Neural cell (in vitro differentiated cells): Measurements from ENCODE around the gene RWDD1. TPM values are rescaled to one million over a fixed set of nuclear protein-coding genes. Genes with fewer than 3 reads are reported as not detected.

Source experiments
- H2AFZ ChIP-seq: fragments of 200-600, 300-800 bp; sonication (generic), shearing (Covaris generic); 2 replicates; pipeline ENCODE4 v1.6.0; 2014; ENCODE audit warnings: low read depth, mild to moderate bottlenecking, antibody characterized with exemption, low read length, moderate library complexity
- H3F3A ChIP-seq: fragments of 200-600 bp; shearing (Covaris generic); 2 replicates; pipeline ENCODE4 v1.6.1; 2016; ENCODE audit warnings: mild to moderate bottlenecking, moderate library complexity, mixed read lengths, antibody characterized with exemption, low read length; ENCODE audit not compliant: insufficient read depth, poor library complexity, severe bottlenecking
- H3K27ac ChIP-seq: fragments of 200-600, 300-800 bp; sonication (generic), shearing (Covaris generic); 2 replicates; pipeline ENCODE4 v1.5.1; 2014; ENCODE audit warnings: mild to moderate bottlenecking, low read length, moderate library complexity
- H3K27me3 ChIP-seq: fragments of 300-800, 200-600 bp; sonication (generic), shearing (Covaris generic); 2 replicates; pipeline ENCODE4 v1.6.0; 2014; ENCODE audit warnings: mild to moderate bottlenecking, low read depth, low read length, moderate library complexity; ENCODE audit not compliant: insufficient read depth
- H3K36me3 ChIP-seq: fragments of 300-800, 200-600 bp; sonication (generic), shearing (Covaris generic); 2 replicates; pipeline ENCODE4 v1.5.1; 2014; ENCODE audit warnings: mild to moderate bottlenecking, antibody characterized with exemption, low read length, moderate library complexity; ENCODE audit not compliant: insufficient read depth
- H3K4me2 ChIP-seq: fragments of 300-800, 200-600 bp; sonication (generic), shearing (Covaris generic); 2 replicates; pipeline ENCODE4 v1.6.0; 2014; ENCODE audit warnings: mild to moderate bottlenecking, low read length
- H3K4me3 ChIP-seq: fragments of 300-800, 200-600 bp; sonication (generic), shearing (Covaris generic); 2 replicates; pipeline ENCODE4 v1.5.1; 2014; ENCODE audit warnings: mild to moderate bottlenecking, low read length, moderate library complexity
- H3K79me2 ChIP-seq: fragments of 200-600 bp; shearing (Covaris generic); replicated peaks from 2 replicates; pipeline ENCODE4 v1.6.0; 2014; ENCODE audit warnings: mild to moderate bottlenecking, low read length, moderate library complexity; ENCODE audit not compliant: insufficient read depth
- H3K9ac ChIP-seq: fragments of 300-800, 200-600 bp; sonication (generic), shearing (Covaris generic); 2 replicates; pipeline ENCODE4 v1.6.1; 2016; ENCODE audit warnings: mild to moderate bottlenecking, low read length, mixed read lengths
- H3K9me2 ChIP-seq: fragments of 200-600 bp; shearing (Covaris generic); 2 replicates; pipeline ENCODE4 v1.6.1; 2016; ENCODE audit warnings: mild to moderate bottlenecking, low read length, mixed read lengths; ENCODE audit not compliant: insufficient read depth
- H3K9me3 ChIP-seq: fragments of 200-600, 300-800 bp; sonication (generic), shearing (Covaris generic); 2 replicates; pipeline ENCODE4 v1.6.1; 2016; ENCODE audit warnings: mild to moderate bottlenecking, mixed run types, low read length, moderate library complexity, mixed read lengths
- H4K20me1 ChIP-seq: fragments of 200-600 bp; shearing (Covaris generic); 2 replicates; pipeline ENCODE4 v1.6.1; 2016; ENCODE audit warnings: mild to moderate bottlenecking, mixed run types; ENCODE audit not compliant: insufficient read depth
- CTCF ChIP-seq: fragments of 450-650 bp; IDR thresholded peaks from 2 replicates; pipeline ENCODE4 v1.5.1; 2014; ENCODE audit warnings: antibody characterized with exemption, mild to moderate bottlenecking, moderate library complexity; ENCODE audit not compliant: poor library complexity, severe bottlenecking
- EP300 ChIP-seq: fragments of 450-650 bp; conservative IDR thresholded peaks from 2 replicates; pipeline ENCODE4 v1.6.1; 2014; ENCODE audit warnings: antibody characterized with exemption, mild to moderate bottlenecking, moderate library complexity; ENCODE audit not compliant: poor library complexity, severe bottlenecking
- EZH2 ChIP-seq: fragments of 200-600, 300-800 bp; shearing (Covaris generic), sonication (generic); IDR thresholded peaks from 2 replicates; pipeline ENCODE4 v1.6.1; 2014; ENCODE audit warnings: antibody characterized with exemption, low read length, borderline replicate concordance, mild to moderate bottlenecking; ENCODE audit not compliant: insufficient read depth, poor library complexity, severe bottlenecking
- MXI1 ChIP-seq: fragments of 450-650 bp; conservative IDR thresholded peaks from 2 replicates; pipeline ENCODE4 v1.6.1; 2014; ENCODE audit warnings: antibody characterized with exemption, mild to moderate bottlenecking; ENCODE audit not compliant: poor library complexity, severe bottlenecking
- POLR2AphosphoS5 ChIP-seq: IDR thresholded peaks from 2 replicates; pipeline ENCODE4 v1.6.1; 2012
- RAD21 ChIP-seq: fragments of 450-650 bp; conservative IDR thresholded peaks from 2 replicates; pipeline ENCODE4 v1.6.1; 2014; ENCODE audit warnings: antibody characterized with exemption, mild to moderate bottlenecking, moderate library complexity
- REST ChIP-seq: IDR thresholded peaks from 2 replicates; pipeline ENCODE4 v1.6.1; 2012; ENCODE audit warnings: borderline replicate concordance
- SMC3 ChIP-seq: fragments of 450-650 bp; conservative IDR thresholded peaks from 2 replicates; pipeline ENCODE4 v1.6.1; 2014; ENCODE audit warnings: antibody characterized with exemption, mild to moderate bottlenecking, moderate library complexity; ENCODE audit not compliant: poor library complexity
- TAF1 ChIP-seq: IDR thresholded peaks from 2 replicates; pipeline ENCODE4 v1.6.1; 2012; ENCODE audit warnings: low read depth
- polyA plus RNA-seq: library from polyadenylated mRNA; depleted of rRNA; stranded (reverse); fragments of >200 nt; gene quantifications from 2 replicates; pipeline ENCODE4 v1.2.3, GENCODE V29; 2014

RWDD1 gene
- polyA plus RNA-seq, 1 donor from 2014 or later: 83.3 TPM

- H3K9me3 ChIP-seq: no peaks in the 10 kb centered on the region
- no peaks in the 10 kb centered on the region for H3K27me3 ChIP-seq
- no peak overlapping the region for H3K4me3 ChIP-seq
- no peaks in the 10 kb centered on the region for H4K20me1 ChIP-seq
- H3K4me2 ChIP-seq: no peak overlapping the region
- no peaks in the 10 kb centered on the region for H3K36me3 ChIP-seq
- H3K9ac ChIP-seq: no peak overlapping the region
- H3F3A ChIP-seq: no peaks in the 10 kb centered on the region
- no peak for TF ChIP-seq CTCF
- no peak for TF ChIP-seq SMC3
- no peak for TF ChIP-seq RAD21
- no peak for TF ChIP-seq TAF1
- no peak for TF ChIP-seq REST
- TF ChIP-seq EP300: no peak
- TF ChIP-seq EZH2: no peak
- TF ChIP-seq MXI1: no peak
- no peak for TF ChIP-seq POLR2AphosphoS5
- H3K79me2 ChIP-seq: no peaks in the 10 kb centered on the region
- no peak overlapping the region for H2AFZ ChIP-seq
- no peak overlapping the region for H3K27ac ChIP-seq
- no peaks in the 10 kb centered on the region for H3K9me2 ChIP-seq
Observed at GRCh38 chr6:116564311-116564710, 7.0 kb upstream of the RWDD1 start.

GRCh38 chr6:116564921-116565872, 6.1 kb upstream of the RWDD1 start:
- H3K9me2 ChIP-seq: no peaks in the 10 kb centered on the region
- H3K79me2 ChIP-seq: peaks cover 3% of the 10 kb centered on the region
- no peak overlapping the region for H3K9ac ChIP-seq
- H3K4me3 ChIP-seq: no peak overlapping the region
- no peak overlapping the region for H3K4me2 ChIP-seq
- H3K9me3 ChIP-seq: no peaks in the 10 kb centered on the region
- no peaks in the 10 kb centered on the region for H4K20me1 ChIP-seq
- no peak overlapping the region for H3K27ac ChIP-seq
- no peaks in the 10 kb centered on the region for H3K27me3 ChIP-seq
- H3K36me3 ChIP-seq: no peaks in the 10 kb centered on the region
- H2AFZ ChIP-seq: no peak overlapping the region
- TF ChIP-seq EP300: no peak
- TF ChIP-seq CTCF: no peak
- no peak for TF ChIP-seq EZH2
- TF ChIP-seq MXI1: no peak
- no peak for TF ChIP-seq REST
- no peak for TF ChIP-seq TAF1
- TF ChIP-seq POLR2AphosphoS5: no peak
- TF ChIP-seq SMC3: no peak
- no peak for TF ChIP-seq RAD21
- no peaks in the 10 kb centered on the region for H3F3A ChIP-seq
